CD4-positive, alpha-beta T cell treated with Interleukin-15 for 1 hour (primary cell): ENCODE data around the gene QRICH1.
A peak's percentile ranks its signal among the peaks of the same experiment; 100 is the strongest.

Experiments
- DNase-seq: peaks from one replicate; pipeline ENCODE4 v3.0.0-alpha.2; 2020

The QRICH1 gene

DNA sequence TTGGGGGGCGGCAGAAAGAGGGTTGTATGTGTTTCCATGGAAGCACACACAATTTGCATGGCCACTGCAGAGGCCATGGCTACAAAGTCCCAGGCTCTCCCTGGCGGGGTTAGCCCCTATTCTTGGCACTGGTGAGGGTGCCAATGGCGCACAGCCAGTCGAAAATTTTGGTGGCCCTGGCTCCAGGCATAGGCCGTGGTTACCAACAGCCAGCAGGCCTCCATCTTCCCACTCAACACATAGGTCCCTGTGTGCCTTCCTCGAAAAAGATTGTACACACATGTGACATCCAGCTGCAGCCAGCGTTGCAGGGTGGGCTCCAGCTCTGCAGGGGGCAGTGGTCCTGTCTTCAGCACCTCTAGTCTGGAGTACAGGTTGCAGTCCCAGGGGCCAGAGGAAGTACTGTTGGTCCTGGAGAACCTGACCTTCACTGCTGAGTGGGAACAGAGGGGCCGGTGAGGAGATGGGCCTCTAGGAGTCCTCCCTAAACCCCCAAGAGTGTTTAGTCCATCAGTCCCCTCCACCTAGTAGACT is 96.7 kb downstream of the QRICH1 start:
- no peak for DNase-seq

DNA sequence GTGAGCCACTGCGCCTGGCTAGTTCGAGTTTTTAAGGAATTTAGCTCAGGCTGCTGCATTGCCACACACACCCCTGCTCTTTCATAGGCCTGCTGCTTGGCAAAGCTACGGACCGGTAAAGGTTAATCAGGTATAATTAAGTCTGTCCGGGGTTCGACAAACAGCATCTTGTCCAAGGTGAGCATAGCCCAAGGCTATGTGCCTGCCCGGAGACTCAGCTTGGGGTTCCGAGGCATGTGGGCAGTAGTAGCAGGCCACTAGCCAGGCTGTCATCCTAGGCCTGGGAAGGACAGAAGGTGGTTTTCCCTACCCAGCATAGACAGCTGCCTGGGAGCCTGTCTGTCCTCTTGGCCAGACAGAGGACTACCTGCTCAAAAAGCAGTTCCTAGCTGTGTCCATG is 97.2 kb downstream of the QRICH1 start:
- no peak for DNase-seq

DNA sequence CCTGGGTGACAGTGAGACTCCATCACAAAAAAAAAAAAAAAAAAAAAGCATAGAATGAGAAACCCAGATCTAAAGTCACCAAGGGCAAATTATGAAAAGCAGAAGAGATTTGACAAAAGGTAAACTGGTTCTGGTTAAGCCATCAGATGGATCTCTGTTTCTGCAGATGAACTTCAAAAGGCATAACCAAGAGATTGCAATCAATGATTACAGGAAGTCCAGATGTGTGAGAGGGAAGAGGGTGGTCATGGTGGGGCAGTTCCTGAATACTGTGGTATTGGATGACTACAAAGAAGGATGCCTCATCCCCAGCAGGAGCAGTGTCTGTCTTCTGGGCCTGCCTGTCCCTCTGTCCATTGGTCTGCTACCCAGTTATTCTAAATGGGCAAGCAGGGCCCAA is 100.0 kb downstream of the QRICH1 start:
- DNase-seq: no peak

DNA sequence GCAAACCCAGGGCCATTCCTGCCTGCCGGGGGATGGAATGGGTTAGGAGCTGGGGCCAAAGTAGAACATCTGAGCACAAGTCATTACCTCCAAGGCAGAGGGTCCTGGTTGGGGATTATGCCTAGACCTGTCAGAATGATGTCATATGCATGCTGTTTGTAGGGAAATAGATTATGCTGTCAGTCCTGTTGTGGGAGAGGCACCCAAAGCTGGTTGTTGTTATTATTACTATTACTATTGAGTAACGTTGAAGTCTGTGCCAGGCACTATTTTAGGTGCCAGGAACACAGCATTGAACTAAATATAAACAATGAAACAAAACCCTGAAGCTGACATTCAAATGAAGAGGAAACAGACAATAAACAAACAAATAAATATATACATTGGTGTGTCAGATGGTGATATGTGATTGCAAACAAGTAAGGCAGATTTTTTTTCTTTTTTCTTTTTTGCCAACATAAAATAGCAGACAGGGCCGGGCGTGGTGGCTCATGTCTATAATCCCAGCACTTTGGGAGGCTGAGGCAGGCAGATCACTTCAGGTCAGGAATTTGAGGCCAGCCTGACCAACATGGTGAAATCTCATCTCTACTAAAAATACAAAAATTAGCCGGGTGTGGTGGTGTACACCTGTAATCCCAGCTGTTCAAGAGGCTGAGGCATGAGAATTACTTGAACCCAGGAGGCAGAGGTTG is 101.9 kb downstream of the QRICH1 start:
- DNase-seq: no peak

DNA sequence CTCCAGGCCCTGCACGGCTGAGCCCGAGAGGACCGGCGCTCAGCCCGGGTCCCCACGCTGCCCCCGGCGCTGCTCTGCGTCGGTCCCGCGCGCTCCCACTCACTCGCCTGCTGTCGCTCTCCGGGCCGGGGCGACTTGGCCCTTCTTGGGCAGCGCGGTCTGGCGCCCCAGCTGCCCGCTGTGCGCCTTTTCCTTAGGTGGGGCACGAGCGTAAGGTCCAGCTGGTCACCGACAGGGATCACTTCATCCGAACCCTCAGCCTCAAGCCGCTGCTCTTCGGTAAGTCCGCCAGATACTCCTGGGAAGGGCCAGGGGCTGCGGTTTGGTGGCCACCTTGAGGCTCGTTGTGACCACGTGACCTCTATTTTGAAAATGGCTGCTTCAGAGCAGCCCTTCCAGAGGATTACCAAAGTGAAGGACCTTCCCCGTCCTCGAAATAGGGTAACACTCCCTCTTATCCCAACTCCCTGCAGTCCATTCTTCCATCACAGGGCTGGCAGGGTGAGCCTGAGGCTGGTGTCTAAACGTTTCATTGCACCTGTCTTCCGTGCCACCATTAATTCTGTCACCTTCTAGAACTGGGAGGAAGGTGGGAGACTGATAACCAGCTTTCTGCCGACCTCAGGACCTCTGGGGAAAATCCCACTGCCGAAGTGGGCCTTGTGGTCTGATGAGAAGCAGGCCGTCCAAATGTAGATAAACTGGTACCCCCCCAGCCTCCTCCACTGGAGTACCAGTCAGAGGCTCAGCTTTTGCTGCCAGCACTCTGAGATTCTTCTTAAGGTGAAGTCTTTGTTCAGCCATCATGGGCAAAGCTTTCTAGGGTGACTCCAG is 103.0 kb downstream of the QRICH1 start:
- no peak for DNase-seq

DNA sequence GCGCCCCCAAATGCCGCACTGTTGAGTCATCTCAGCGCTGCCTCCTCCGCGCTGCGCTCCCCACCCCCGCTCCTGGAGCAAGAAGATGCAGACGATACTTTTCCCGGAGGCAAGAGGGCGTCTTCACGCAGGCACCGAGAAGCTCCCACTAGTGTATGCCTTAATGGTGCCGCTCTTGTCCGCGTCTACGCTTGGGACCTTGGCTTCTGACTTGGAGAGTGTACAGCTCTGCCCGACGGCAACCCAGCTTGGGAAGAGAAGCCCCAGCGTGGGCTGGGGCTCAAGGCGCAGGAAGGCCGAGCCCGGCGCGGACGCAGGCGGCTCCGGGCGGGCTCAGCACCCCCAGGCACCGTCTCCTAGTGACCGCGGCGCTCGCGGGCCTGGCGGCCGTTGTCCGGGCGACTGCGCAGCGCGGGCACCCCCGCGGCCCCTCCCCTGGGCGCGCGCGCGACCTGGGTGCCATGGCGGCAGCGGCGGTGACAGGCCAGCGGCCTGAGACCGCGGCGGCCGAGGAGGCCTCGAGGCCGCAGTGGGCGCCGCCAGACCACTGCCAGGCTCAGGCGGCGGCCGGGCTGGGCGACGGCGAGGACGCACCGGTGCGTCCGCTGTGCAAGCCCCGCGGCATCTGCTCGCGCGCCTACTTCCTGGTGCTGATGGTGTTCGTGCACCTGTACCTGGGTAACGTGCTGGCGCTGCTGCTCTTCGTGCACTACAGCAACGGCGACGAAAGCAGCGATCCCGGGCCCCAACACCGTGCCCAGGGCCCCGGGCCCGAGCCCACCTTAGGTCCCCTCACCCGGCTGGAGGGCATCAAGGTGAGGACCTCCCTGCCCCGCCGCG is 103.9 kb downstream of the QRICH1 start, which contains the start of gene P4HTM:
Gene P4HTM, plus strand, starts transcription at position 446 of the 840 bp plus-strand sequence. Its CDS starts 16 bp downstream, at position 462.
- peak; percentile 71 for DNase-seq

DNA sequence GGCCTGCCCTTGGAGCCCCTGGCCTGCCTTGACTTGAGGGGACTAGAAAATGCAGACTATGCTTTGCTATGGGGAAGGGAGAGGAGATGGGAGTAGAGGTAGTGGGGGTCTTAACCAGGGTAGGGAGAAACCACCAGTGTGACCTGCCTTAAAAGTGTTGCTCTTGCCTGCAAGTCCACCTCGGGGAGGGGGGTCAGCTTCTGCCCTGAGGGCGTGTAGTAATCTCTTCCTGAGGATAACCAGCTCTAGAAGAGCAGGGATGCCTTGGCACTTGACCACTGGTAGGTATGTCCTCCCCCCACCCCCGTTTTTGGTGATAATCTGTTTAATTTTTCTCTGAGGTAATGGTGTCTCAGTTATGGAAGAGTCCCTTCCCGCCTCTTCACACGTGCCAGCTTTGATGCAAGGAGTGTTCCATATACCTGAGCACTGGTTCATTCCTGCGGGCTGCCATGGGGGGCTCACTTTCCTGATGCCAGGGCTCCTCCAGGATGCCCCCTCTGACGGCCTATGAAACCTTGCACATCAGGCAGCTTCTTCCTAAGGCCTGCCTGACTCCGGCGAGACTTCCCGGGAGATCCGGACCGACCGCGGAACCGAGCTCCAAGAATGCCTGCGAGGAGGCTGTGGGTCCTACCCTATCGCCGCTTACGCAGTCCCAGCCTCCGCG is 104.6 kb downstream of the QRICH1 start:
- no peak for DNase-seq

DNA sequence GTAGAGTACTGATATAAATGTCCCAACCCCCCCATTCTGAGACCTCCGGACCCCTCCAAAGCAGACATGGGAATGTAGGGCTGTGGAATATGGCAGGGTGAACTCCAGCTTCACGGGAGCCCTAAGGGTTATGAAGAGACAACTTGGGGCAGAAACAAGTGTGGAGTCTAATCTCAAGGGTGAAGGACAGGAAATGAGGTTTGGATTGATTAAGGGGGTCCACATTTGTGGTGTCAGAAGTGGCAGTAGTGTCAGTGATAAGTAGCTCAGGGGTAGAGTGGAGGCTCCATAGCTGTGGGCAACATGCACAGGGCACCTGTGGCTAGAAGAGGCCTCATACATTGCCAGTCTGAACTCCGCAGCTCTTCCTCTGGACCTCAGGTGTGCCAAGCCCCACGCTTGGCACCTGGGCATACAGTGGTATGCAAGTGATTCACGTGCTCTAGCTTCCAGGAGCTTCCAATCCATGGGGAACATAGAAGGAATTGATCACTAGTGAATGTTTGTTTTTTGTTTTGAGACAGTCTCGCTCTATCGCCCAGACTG is 108.0 kb downstream of the QRICH1 start:
- no peak for DNase-seq

DNA sequence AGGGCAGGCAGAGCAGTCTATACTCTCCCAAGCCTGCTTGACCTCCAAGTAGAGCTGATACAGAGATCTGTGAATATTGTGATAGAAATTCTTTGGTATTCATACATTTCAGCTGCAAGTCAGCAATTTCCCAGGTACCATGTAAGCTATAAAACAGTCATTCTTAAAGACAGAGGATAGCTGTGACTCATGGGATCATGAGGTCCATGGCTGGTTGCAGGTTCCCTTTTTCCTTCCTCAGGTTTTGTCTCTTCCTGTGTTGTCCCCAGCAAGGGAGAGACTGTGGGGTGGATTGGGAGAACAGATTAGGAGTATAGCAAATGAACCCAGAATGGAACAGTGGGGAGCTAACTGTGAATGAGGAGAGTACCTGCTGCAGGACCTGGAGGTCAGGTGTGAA is 109.2 kb downstream of the QRICH1 start:
- no peak for DNase-seq

DNA sequence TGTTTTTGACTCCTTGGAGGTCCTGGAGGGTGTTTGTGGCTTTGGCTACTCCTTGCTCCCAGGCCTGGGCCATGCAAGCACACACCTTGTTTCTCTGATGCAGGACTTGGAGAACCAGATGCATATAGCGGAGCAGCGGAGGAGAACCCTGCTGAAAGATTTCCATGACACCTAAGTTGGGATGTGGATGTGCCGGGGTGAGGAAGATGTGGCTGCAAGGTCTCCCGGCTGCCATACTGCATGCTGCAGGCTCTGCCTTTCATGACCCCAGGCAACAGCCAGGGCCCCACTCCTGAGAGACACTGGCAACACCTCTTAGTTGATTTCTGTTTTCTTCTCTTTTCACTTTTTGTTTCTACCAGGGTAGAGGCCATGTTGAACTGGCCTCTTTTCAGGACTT is 110.8 kb downstream of the QRICH1 start:
- DNase-seq: no peak

DNA sequence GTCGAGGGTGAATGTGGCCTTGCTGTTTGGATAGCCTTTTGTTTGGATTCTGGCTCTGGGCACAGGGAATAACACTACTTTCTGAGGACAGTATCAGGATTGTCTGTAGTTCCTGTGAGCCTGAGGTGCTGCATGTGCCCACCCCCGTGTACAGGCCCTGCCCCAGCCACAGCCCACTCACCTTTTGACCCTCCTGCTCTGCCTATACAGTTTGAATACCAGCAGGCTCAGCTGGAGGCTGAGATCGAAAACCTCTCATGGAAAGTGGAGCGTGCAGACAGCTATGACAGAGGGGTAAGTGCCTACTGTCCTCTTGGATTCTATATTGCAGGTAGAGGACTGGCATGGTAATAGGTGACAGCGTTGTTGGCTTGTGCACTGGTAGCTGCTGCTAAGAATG is 111.2 kb downstream of the QRICH1 start:
- no peak for DNase-seq

DNA sequence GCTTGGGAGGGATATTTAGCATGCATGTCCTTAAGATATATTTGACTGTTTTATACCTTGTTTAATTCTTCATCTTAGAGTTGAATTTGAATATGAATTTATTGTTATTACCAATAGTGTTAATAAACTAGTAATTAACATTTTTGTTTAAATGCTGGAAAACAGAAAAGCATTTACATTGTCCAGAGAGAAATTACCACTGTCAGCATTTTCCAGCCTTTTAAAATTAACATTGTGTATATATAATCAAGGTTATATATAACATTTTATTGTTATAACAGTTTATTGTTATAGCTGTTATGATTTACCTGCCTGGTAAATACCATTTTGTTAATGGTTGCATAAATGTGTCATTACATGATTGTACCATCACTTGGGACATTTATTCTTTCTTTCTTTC is 111.9 kb downstream of the QRICH1 start:
- DNase-seq: no peak

DNA sequence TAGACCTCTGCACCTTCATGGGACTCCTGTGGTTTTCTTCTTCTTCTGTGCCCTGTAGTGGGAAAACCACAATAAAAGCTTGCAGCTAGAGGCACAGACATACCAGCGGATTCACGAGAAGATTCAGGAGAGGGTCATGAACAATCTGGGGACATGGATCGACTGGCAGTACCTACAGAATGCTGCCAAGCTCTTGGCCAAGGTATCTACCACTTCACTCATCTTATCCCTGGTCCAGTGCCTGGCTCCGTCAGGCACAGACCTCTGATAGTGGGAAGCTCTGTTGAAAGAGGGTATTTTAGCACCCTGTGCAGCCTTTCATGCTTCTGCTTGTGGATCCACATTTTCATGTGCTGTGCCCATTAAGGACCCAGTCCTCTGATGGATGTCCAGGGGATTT is 113.6 kb downstream of the QRICH1 start:
- DNase-seq: no peak
